Measurements from ENCODE around the gene FGD3. TPM values are rescaled to one million over a fixed set of nuclear protein-coding genes. Genes with fewer than 3 reads are reported as not detected.

Gene FGD3
- total RNA-seq, 1 experiment from 2014 or later: 1.8 TPM

DNA sequence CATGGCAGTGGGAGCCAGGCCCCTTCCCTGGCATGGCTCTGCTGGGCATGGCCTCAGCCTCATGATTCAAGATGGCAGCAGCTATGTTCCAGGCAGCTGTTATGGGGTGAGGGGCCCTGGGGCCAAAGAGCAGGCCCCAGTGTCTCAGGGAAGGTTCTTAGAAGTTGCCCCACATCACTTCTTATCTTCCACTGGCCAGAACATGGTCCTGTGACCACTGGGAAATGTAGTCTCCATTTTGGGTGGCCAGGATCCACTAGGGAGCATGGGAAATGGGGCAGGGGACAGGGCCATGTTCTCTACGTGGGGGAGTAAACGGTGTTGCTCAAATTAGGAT, 129.4 kb downstream of the FGD3 start:
- H3K18ac ChIP-seq (ENCODE audit: insufficient read length, low read depth, low read length): no peak overlapping the region
- no peak overlapping the region for H2BK15ac ChIP-seq (ENCODE audit: low read depth, low read length)
- no peak overlapping the region for H2BK5ac ChIP-seq (ENCODE audit: insufficient read length, low read length)
- H3K9me3 Mint-ChIP-seq: no peaks in the 10 kb centered on the region
- no peak overlapping the region for H3T11ph ChIP-seq (ENCODE audit: low read length)
- H3K4me1 Mint-ChIP-seq: no peaks in the 10 kb centered on the region
- no peaks in the 10 kb centered on the region for H3K9me3 ChIP-seq (ENCODE audit: control insufficient read depth, low read depth, low read length)
- H3K23ac ChIP-seq (ENCODE audit: insufficient read length, low read depth, low read length): no peak overlapping the region
- H3K56ac ChIP-seq (ENCODE audit: insufficient read length, low read depth, low read length): no peak overlapping the region
- no peak overlapping the region for H3K27ac ChIP-seq (ENCODE audit: insufficient read length, low read depth, low read length)
- no peak overlapping the region for H3K4ac ChIP-seq (ENCODE audit: low read depth, low read length)
- no peaks in the 10 kb centered on the region for H3K79me1 ChIP-seq (ENCODE audit: insufficient read depth, low read depth, low read length, poor library complexity, severe bottlenecking)
- H3K27me3 Mint-ChIP-seq (ENCODE audit: low read depth): no peaks in the 10 kb centered on the region
- no peaks in the 10 kb centered on the region for H3K27me3 ChIP-seq (ENCODE audit: insufficient read depth, low read length)
- no peak overlapping the region for H4K8ac ChIP-seq (replicated peaks; ENCODE audit: insufficient read length, low read depth, low read length)
- H4K91ac ChIP-seq (ENCODE audit: insufficient read length, low read depth, low read length): no peak overlapping the region
- TF ChIP-seq CTCF (conservative IDR thresholded peaks at IDR 0.05): no peak
- no peak overlapping the region for H3K9ac ChIP-seq (ENCODE audit: extremely low read depth, insufficient read length, low read length)
- no peak overlapping the region for H4K5ac ChIP-seq (ENCODE audit: insufficient read length, low read depth, low read length)
- H2BK20ac ChIP-seq (ENCODE audit: low read depth, low read length, poor library complexity, severe bottlenecking): no peak overlapping the region
- no peak overlapping the region for H3K14ac ChIP-seq (ENCODE audit: insufficient read depth, low read length)
- no CpG with 5 or more reads among the region's 2 CpGs for WGBS (ENCODE audit: extremely low coverage, insufficient read length, low lambda C conversion rate)
- no peaks in the 10 kb centered on the region for H3K23me2 ChIP-seq (ENCODE audit: insufficient read length, low read depth, low read length, poor library complexity, severe bottlenecking)
- H3K27ac Mint-ChIP-seq: no peak overlapping the region
- DNase-seq: no peak
- no peaks in the 10 kb centered on the region; a peak in 1 of 7 replicates for H3K36me3 Mint-ChIP-seq (ENCODE audit: insufficient read depth in 1 of 3, low read depth in 3 of 3)
- no peaks in the 10 kb centered on the region for H4K20me1 ChIP-seq (ENCODE audit: control insufficient read depth, insufficient read depth, insufficient read length)
- no peak overlapping the region for H3K4me2 ChIP-seq (ENCODE audit: insufficient read depth, insufficient read length, low read length)
- H2BK12ac ChIP-seq (ENCODE audit: insufficient read length, low read depth, low read length): no peak overlapping the region
- no peak overlapping the region for H3K4me3 Mint-ChIP-seq
- H3K79me2 ChIP-seq (ENCODE audit: insufficient read depth, low read length): no peaks in the 10 kb centered on the region
- no peak overlapping the region for H2AFZ ChIP-seq (ENCODE audit: low read length)
- H2AK5ac ChIP-seq (ENCODE audit: insufficient read length, low read length): no peak overlapping the region
- H3K4me1 ChIP-seq (ENCODE audit: insufficient read depth, low read length): no peaks in the 10 kb centered on the region
- H2BK120ac ChIP-seq (ENCODE audit: low read depth, low read length, poor library complexity, severe bottlenecking): no peak overlapping the region
